HCT116 (cell line): ENCODE measurements around the gene ELF3. TPM values are rescaled to one million over a fixed set of nuclear protein-coding genes. Genes with fewer than 3 reads are reported as not detected.

Experiments
- ATAC-seq: fragments of 200-7000 bp; cut with Tn5 transposase; 2 replicates; pipeline ENCODE4 v1.9.1; 2020; ENCODE audit warnings: mild to moderate bottlenecking, moderate library complexity
- BruUV-seq: library from RNA; stranded (reverse); fragments of 400-500 nt; replicated peaks from 2 replicates; lab custom pipeline; 2021; lab: Mats Ljungman, UMichigan
- CTCF ChIA-PET: fragments of 300-600 bp; sonication (Branson Sonifier 250); formaldehyde crosslinking; loops from one replicate; lab custom pipeline; 2021; ENCODE audit warnings: antibody characterized with exemption; lab: Charles Lee
- POLR2A ChIA-PET: fragments of 300-600, 350-600 bp; sonication (Branson Sonifier 250); formaldehyde crosslinking; loops from one replicate; lab custom pipeline; 2021; ENCODE audit warnings: antibody characterized with exemption; lab: Charles Lee
- RAD21 ChIA-PET, 2 experiments: fragments of 300-600 bp; sonication (Branson Sonifier 250); formaldehyde crosslinking; loops; one replicate each; lab custom pipeline; 2023; ENCODE audit warnings: low total read pairs in 2 of 2; ENCODE audit not compliant: uncharacterized antibody in 2 of 2, unreplicated experiment in 2 of 2, low non-redundant PET in 1 of 2; lab: Charles Lee
- DNase-seq: peaks from one replicate; pipeline ENCODE4 v3.0.0-alpha.2; 2010; ENCODE audit warnings: low read depth, low spot score
- H2AFZ ChIP-seq: fragments of 200-600 bp; shearing (Covaris generic), sonication (generic); 2 replicates; pipeline ENCODE4 v1.6.1; 2017; ENCODE audit warnings: low read depth, mixed run types, mixed read lengths, antibody characterized with exemption, low read length; ENCODE audit not compliant: poor library complexity, severe bottlenecking
- H3K27ac ChIP-seq: 2 replicates; pipeline ENCODE4 v1.5.1; 2012; ENCODE audit warnings: low read depth, low read length
- H3K27me3 ChIP-seq: fragments of 200-600 bp; sonication (generic); 2 replicates; pipeline ENCODE4 v1.6.1; 2016; ENCODE audit warnings: mixed run types, low read length, mixed read lengths; ENCODE audit not compliant: insufficient read depth
- H3K36me3 ChIP-seq, 2 experiments: fragments of 200-500 bp in 1 of 2; fragments of 200-600 bp in 1 of 2; sonication (Bioruptor generic) in 1 of 2; sonication (generic) in 1 of 2; 2 replicates each; pipeline versions ENCODE4 v1.5.1 to v1.6.1; 2014 to 2016; ENCODE audit warnings: low read length in 2 of 2, inconsistent platforms in 1 of 2, mixed read lengths in 1 of 2, mixed run types in 1 of 2; ENCODE audit not compliant: insufficient read depth in 2 of 2, control insufficient read depth in 1 of 2
- H3K4me1 ChIP-seq, 2 experiments: fragments of 200-600 bp in 1 of 2; sonication (generic) in 1 of 2; 2 replicates each; pipeline versions ENCODE4 v1.5.1 to v1.6.1; 2012 to 2017; ENCODE audit warnings: low read length in 2 of 2, inconsistent platforms in 1 of 2, mild to moderate bottlenecking in 1 of 2, mixed read lengths in 1 of 2, mixed run types in 1 of 2, moderate library complexity in 1 of 2; ENCODE audit not compliant: insufficient read depth in 2 of 2, control insufficient read depth in 1 of 2
- H3K4me2 ChIP-seq: fragments of 200-600 bp; sonication (generic); 2 replicates; pipeline ENCODE4 v1.6.1; 2017; ENCODE audit warnings: mixed run types, low read length, mixed read lengths
- H3K4me3 ChIP-seq, 2 experiments: fragments of 200-600 bp in 1 of 2; sonication (generic) in 1 of 2; replicated peaks in 1 of 2; 2 replicates each; pipeline ENCODE4 v1.5.1; 2011 to 2016; ENCODE audit warnings: low read length in 2 of 2, control low read depth in 1 of 2, low read depth in 1 of 2, mild to moderate bottlenecking in 1 of 2, mixed read lengths in 1 of 2, mixed run types in 1 of 2
- H3K79me2 ChIP-seq: fragments of 200-600 bp; sonication (generic); 2 replicates; pipeline ENCODE4 v1.6.1; 2017; ENCODE audit warnings: mild to moderate bottlenecking, mixed run types, low read length, moderate library complexity, mixed read lengths; ENCODE audit not compliant: insufficient read depth
- H3K9ac ChIP-seq: fragments of 200-600 bp; sonication (generic); 2 replicates; pipeline ENCODE4 v1.6.1; 2016; ENCODE audit warnings: low read length, mixed read lengths
- H3K9me2 ChIP-seq: fragments of 200-600 bp; sonication (generic), shearing (Covaris generic); 2 replicates; pipeline ENCODE4 v1.6.1; 2017; ENCODE audit warnings: mixed run types, mild to moderate bottlenecking, moderate library complexity; ENCODE audit not compliant: insufficient read depth
- H3K9me3 ChIP-seq, 2 experiments: fragments of 200-500 bp in 1 of 2; fragments of 200-600 bp in 1 of 2; sonication (Bioruptor generic) in 1 of 2; sonication (generic) in 1 of 2; 2 replicates each; pipeline ENCODE4 v1.6.1; 2014 to 2017; ENCODE audit warnings: low read length in 2 of 2, mixed read lengths in 2 of 2, inconsistent platforms in 1 of 2, low read depth in 1 of 2, mild to moderate bottlenecking in 1 of 2, mixed run types in 1 of 2, moderate library complexity in 1 of 2; ENCODE audit not compliant: control insufficient read depth in 1 of 2, insufficient read depth in 1 of 2
- H4K20me1 ChIP-seq: fragments of 200-600 bp; sonication (generic), shearing (Covaris generic); 2 replicates; pipeline ENCODE4 v1.6.1; 2017; ENCODE audit warnings: mixed run types, mild to moderate bottlenecking, moderate library complexity; ENCODE audit not compliant: insufficient read depth
- ATF3 ChIP-seq: IDR thresholded peaks from 2 replicates; pipeline ENCODE4 v1.6.1; 2012
- CBX3 ChIP-seq: IDR thresholded peaks from 2 replicates; pipeline ENCODE4 v1.6.1; 2012; ENCODE audit warnings: low read depth
- CEBPB ChIP-seq: IDR thresholded peaks from 2 replicates; pipeline ENCODE4 v1.6.1; 2012; ENCODE audit warnings: low read depth
- CTCF ChIP-seq, 3 experiments: fragments of 200-600 bp in 1 of 3; sonication (generic) in 1 of 3; IDR thresholded peaks in 2 of 3; conservative IDR thresholded peaks in 1 of 3; 2 replicates each; pipeline ENCODE4 v1.5.1; 2012 to 2017; ENCODE audit warnings: low read depth in 2 of 3, low read length in 2 of 3, antibody characterized with exemption in 1 of 3, borderline replicate concordance in 1 of 3, control low read depth in 1 of 3, mild to moderate bottlenecking in 1 of 3, mixed read lengths in 1 of 3, mixed run types in 1 of 3, moderate library complexity in 1 of 3; ENCODE audit not compliant: insufficient read depth in 1 of 3
- EGR1 ChIP-seq: IDR thresholded peaks from 2 replicates; pipeline ENCODE4 v1.6.1; 2012; ENCODE audit warnings: low read depth
- ELF1 ChIP-seq: IDR thresholded peaks from 2 replicates; pipeline ENCODE4 v1.6.1; 2012; ENCODE audit warnings: low read depth, borderline replicate concordance
- EZH2phosphoT487 ChIP-seq: fragments of 200-600 bp; IDR thresholded peaks from 2 replicates; pipeline ENCODE4 v1.6.1; 2018; ENCODE audit warnings: antibody characterized with exemption, borderline replicate concordance
- FOSL1 ChIP-seq: IDR thresholded peaks from 2 replicates; pipeline ENCODE4 v1.6.1; 2012; ENCODE audit warnings: low read depth
- JUND ChIP-seq: IDR thresholded peaks from 2 replicates; pipeline ENCODE4 v1.6.1; 2012
- MAX ChIP-seq: IDR thresholded peaks from 2 replicates; pipeline ENCODE4 v1.6.1; 2012
- POLR2A ChIP-seq: IDR thresholded peaks from 2 replicates; pipeline ENCODE4 v1.7.0; 2011; ENCODE audit warnings: borderline replicate concordance; ENCODE audit not compliant: insufficient read depth, insufficient read length; ENCODE audit errors: extremely low read depth
- POLR2AphosphoS5 ChIP-seq: IDR thresholded peaks from 2 replicates; pipeline ENCODE4 v1.6.1; 2011; ENCODE audit warnings: mild to moderate bottlenecking, low read depth, low read length, moderate library complexity
- RAD21 ChIP-seq: IDR thresholded peaks from 2 replicates; pipeline ENCODE4 v1.6.1; 2012; ENCODE audit warnings: low read depth, mild to moderate bottlenecking
- SIN3A ChIP-seq: IDR thresholded peaks from 2 replicates; pipeline ENCODE4 v1.6.1; 2012; ENCODE audit warnings: low read depth
- SRF ChIP-seq: IDR thresholded peaks from 2 replicates; pipeline ENCODE4 v1.6.1; 2012; ENCODE audit warnings: low read depth
- TCF7L2 ChIP-seq: IDR thresholded peaks from 2 replicates; pipeline ENCODE4 v1.7.0; 2011; ENCODE audit warnings: borderline replicate concordance, inconsistent platforms; ENCODE audit not compliant: insufficient read depth, insufficient read length; ENCODE audit errors: extremely low read depth
- ZFX ChIP-seq: fragments of 450-650 bp; IDR thresholded peaks from 2 replicates; pipeline ENCODE4 v1.6.1; 2017
- ZNF274 ChIP-seq: fragments of 200-500 bp; sonication (Bioruptor generic); IDR thresholded peaks from 2 replicates; pipeline ENCODE4 v1.6.1; 2014; ENCODE audit warnings: mild to moderate bottlenecking, low read depth, low read length, inconsistent platforms
- intact Hi-C: fragments of 100-400 bp; cut with micrococcal nuclease; formaldehyde crosslinking; loops from 2 replicates; pipeline ENCODE4 v1.10.0; 2022
- total RNA-seq: library from RNA; stranded (reverse); gene quantifications from one replicate; pipeline ENCODE4 v1.2.1, GENCODE V29; 2021; ENCODE audit not compliant: unreplicated experiment
- TF ChIP-seq, protein P1 (sequence below): IDR thresholded peaks from 2 replicates; pipeline ENCODE4 v1.6.1; 2011; ENCODE audit warnings: mild to moderate bottlenecking, low read length, moderate library complexity; ENCODE audit not compliant: insufficient replicate concordance; ENCODE audit errors: extremely low read depth
- TF ChIP-seq, protein P2 (sequence below): IDR thresholded peaks from 2 replicates; pipeline ENCODE4 v1.6.1; 2012; ENCODE audit warnings: low read depth

The ELF3 gene
- total RNA-seq, 1 experiment from 2014 or later: 200 TPM

GRCh38 chr1:202038688-202039346 lies 28.4 kb downstream of the ELF3 start:
- no peak overlapping the region for H3K9ac ChIP-seq
- no peaks in the 10 kb centered on the region for H3K36me3 ChIP-seq
- H3K4me2 ChIP-seq: no peak overlapping the region
- no peak overlapping the region for H2AFZ ChIP-seq
- H3K27me3 ChIP-seq: no peaks in the 10 kb centered on the region
- no TSS peak for BruUV-seq
- RAD21 ChIA-PET: no interaction called here
- CTCF ChIA-PET: no interaction called here
- TF ChIP-seq, protein P1, sequence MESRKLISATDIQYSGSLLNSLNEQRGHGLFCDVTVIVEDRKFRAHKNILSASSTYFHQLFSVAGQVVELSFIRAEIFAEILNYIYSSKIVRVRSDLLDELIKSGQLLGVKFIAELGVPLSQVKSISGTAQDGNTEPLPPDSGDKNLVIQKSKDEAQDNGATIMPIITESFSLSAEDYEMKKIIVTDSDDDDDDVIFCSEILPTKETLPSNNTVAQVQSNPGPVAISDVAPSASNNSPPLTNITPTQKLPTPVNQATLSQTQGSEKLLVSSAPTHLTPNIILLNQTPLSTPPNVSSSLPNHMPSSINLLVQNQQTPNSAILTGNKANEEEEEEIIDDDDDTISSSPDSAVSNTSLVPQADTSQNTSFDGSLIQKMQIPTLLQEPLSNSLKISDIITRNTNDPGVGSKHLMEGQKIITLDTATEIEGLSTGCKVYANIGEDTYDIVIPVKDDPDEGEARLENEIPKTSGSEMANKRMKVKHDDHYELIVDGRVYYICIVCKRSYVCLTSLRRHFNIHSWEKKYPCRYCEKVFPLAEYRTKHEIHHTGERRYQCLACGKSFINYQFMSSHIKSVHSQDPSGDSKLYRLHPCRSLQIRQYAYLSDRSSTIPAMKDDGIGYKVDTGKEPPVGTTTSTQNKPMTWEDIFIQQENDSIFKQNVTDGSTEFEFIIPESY: no peak
- TF ChIP-seq CEBPB (no peak), CBX3 (no peak), EGR1 (no peak), ELF1 (no peak), JUND (no peak), EZH2phosphoT487 (no peak), TCF7L2 (no peak), SIN3A (no peak), ATF3 (no peak), RAD21 (no peak), POLR2A (no peak), SRF (no peak), FOSL1 (no peak), CTCF (IDR thresholded peaks at IDR 0.05 in 2 of 3, conservative IDR thresholded peaks at IDR 0.05 in 1 of 3; ENCODE audit: borderline replicate concordance in 1 of 3, insufficient read depth in 1 of 3, low read depth in 2 of 3, low read length in 2 of 3) (no peak), ZNF274 (no peak), ZFX (no peak), POLR2AphosphoS5 (no peak), MAX (no peak)
- TF ChIP-seq, protein P2, sequence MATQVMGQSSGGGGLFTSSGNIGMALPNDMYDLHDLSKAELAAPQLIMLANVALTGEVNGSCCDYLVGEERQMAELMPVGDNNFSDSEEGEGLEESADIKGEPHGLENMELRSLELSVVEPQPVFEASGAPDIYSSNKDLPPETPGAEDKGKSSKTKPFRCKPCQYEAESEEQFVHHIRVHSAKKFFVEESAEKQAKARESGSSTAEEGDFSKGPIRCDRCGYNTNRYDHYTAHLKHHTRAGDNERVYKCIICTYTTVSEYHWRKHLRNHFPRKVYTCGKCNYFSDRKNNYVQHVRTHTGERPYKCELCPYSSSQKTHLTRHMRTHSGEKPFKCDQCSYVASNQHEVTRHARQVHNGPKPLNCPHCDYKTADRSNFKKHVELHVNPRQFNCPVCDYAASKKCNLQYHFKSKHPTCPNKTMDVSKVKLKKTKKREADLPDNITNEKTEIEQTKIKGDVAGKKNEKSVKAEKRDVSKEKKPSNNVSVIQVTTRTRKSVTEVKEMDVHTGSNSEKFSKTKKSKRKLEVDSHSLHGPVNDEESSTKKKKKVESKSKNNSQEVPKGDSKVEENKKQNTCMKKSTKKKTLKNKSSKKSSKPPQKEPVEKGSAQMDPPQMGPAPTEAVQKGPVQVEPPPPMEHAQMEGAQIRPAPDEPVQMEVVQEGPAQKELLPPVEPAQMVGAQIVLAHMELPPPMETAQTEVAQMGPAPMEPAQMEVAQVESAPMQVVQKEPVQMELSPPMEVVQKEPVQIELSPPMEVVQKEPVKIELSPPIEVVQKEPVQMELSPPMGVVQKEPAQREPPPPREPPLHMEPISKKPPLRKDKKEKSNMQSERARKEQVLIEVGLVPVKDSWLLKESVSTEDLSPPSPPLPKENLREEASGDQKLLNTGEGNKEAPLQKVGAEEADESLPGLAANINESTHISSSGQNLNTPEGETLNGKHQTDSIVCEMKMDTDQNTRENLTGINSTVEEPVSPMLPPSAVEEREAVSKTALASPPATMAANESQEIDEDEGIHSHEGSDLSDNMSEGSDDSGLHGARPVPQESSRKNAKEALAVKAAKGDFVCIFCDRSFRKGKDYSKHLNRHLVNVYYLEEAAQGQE: no peak
- TF ChIP-seq, all 23 proteins: peak for 0
- ATAC-seq: no peak
- Histone ChIP-seq H3K79me2 (no peaks in the 10 kb centered on the region), H3K9me2 (no peaks in the 10 kb centered on the region), H3K4me3 (no peak overlapping the region), H3K27ac (no peak overlapping the region), H3K9me3 (no peaks in the 10 kb centered on the region), H4K20me1 (no peaks in the 10 kb centered on the region), H3K4me1 (peaks cover 29 to 57% of the 10 kb centered on the region in 2 experiments)
- DNase-seq: no peak
- intact Hi-C loops: no loop called here
- POLR2A ChIA-PET: interaction anchor here (0.6 to 7.0 kb wide), 4 partner anchors 10 to 27 kb away, joined by 3 to 45 read pairs (median 3); partner anchors contain the start of gene ELF3
